SK-N-SH (cell line): ENCODE data around the gene ZMIZ1. TPM values are rescaled to one million over a fixed set of nuclear protein-coding genes. Genes with fewer than 3 reads are reported as not detected.

Source experiments
- CTCF ChIA-PET: fragments of 300-600, 350-600 bp; formaldehyde crosslinking; extraction: SDS; loops from one replicate; lab custom pipeline; 2021; lab: Yijun Ruan, JAX
- POLR2A ChIA-PET: fragments of 350-600 bp; sonication (Branson Sonifier 250); formaldehyde crosslinking; extraction: SDS; loops from one replicate; lab custom pipeline; 2020; ENCODE audit warnings: antibody characterized with exemption, inconsistent platforms; lab: Yijun Ruan, JAX
- DNase-seq: peaks from one replicate; pipeline ENCODE4 v3.0.0; 2012
- H2AFZ ChIP-seq: fragments of 200-600 bp; sonication (generic); 2 replicates; pipeline ENCODE4 v1.8.1; 2016; ENCODE audit warnings: antibody characterized with exemption, mild to moderate bottlenecking, low read depth
- H3F3A ChIP-seq: fragments of 200-600 bp; sonication (generic); replicated peaks from 2 replicates; pipeline ENCODE3; 2016; ENCODE audit warnings: antibody characterized with exemption, mild to moderate bottlenecking; ENCODE audit not compliant: insufficient read depth
- H3K27ac ChIP-seq, 2 experiments: fragments of 200-500 bp in 1 of 2; fragments of 200-600 bp in 1 of 2; sonication (Bioruptor generic) in 1 of 2; sonication (generic), shearing (Covaris generic) in 1 of 2; 2 replicates each; pipeline versions ENCODE4 v1.5.1 to v1.6.1; 2014 to 2016; ENCODE audit warnings: low read depth in 2 of 2, inconsistent platforms in 1 of 2, low read length in 1 of 2, mild to moderate bottlenecking in 1 of 2, mixed read lengths in 1 of 2
- H3K27me3 ChIP-seq: fragments of 200-600 bp; sonication (generic), shearing (Covaris generic); 2 replicates; pipeline ENCODE4 v1.6.1; 2016; ENCODE audit warnings: mixed run types; ENCODE audit not compliant: insufficient read depth
- H3K36me3 ChIP-seq, 2 experiments: fragments of 200-500 bp in 1 of 2; fragments of 200-600 bp in 1 of 2; sonication (Bioruptor generic) in 1 of 2; sonication (generic) in 1 of 2; replicated peaks in 1 of 2; 2 replicates each; pipeline versions ENCODE3 to v1.5.1; 2014 to 2016; ENCODE audit warnings: low read length in 1 of 2, mild to moderate bottlenecking in 1 of 2; ENCODE audit not compliant: insufficient read depth in 2 of 2, control insufficient read depth in 1 of 2
- H3K4me1 ChIP-seq, 2 experiments: fragments of 200-500 bp in 1 of 2; fragments of 200-600 bp in 1 of 2; sonication (Bioruptor generic) in 1 of 2; sonication (generic), shearing (Covaris generic) in 1 of 2; 2 replicates each; pipeline versions ENCODE4 v1.5.1 to v1.6.1; 2014 to 2016; ENCODE audit warnings: low read depth in 1 of 2, low read length in 1 of 2, mixed run types in 1 of 2; ENCODE audit not compliant: insufficient read depth in 2 of 2, control insufficient read depth in 1 of 2
- H3K4me2 ChIP-seq: fragments of 200-600 bp; sonication (generic), shearing (Covaris generic); 2 replicates; pipeline ENCODE4 v1.6.1; 2017; ENCODE audit warnings: mixed run types
- H3K4me3 ChIP-seq, 2 experiments: fragments of 200-500 bp in 1 of 2; fragments of 200-600 bp in 1 of 2; sonication (Bioruptor generic) in 1 of 2; sonication (generic), shearing (Covaris generic) in 1 of 2; 2 replicates each; pipeline versions ENCODE4 v1.5.1 to v1.8.1; 2014 to 2016; ENCODE audit warnings: low read depth in 2 of 2, inconsistent platforms in 1 of 2, low read length in 1 of 2, mild to moderate bottlenecking in 1 of 2, mixed read lengths in 1 of 2, moderate library complexity in 1 of 2
- H3K79me2 ChIP-seq: fragments of 200-600 bp; sonication (generic); 2 replicates; pipeline ENCODE4 v1.8.1; 2017; ENCODE audit warnings: mild to moderate bottlenecking; ENCODE audit not compliant: insufficient read depth
- H3K9ac ChIP-seq: fragments of 200-600 bp; sonication (generic); 2 replicates; pipeline ENCODE4 v1.6.1; 2017; ENCODE audit warnings: mixed run types
- H3K9me2 ChIP-seq: fragments of 200-600 bp; sonication (generic); 2 replicates; pipeline ENCODE4 v1.6.1; 2017; ENCODE audit warnings: mixed run types
- H3K9me3 ChIP-seq: fragments of 200-600 bp; sonication (generic); 2 replicates; pipeline ENCODE4 v1.6.1; 2017; ENCODE audit warnings: mixed run types, mild to moderate bottlenecking, moderate library complexity
- H4K20me1 ChIP-seq: fragments of 200-600 bp; sonication (generic); 2 replicates; pipeline ENCODE4 v1.6.1; 2017; ENCODE audit warnings: mild to moderate bottlenecking, mixed run types; ENCODE audit not compliant: insufficient read depth
- CHD2 ChIP-seq: fragments of 150-350 bp; IDR thresholded peaks from 2 replicates; pipeline ENCODE4 v1.6.1; 2018; ENCODE audit warnings: low read length; ENCODE audit not compliant: partially characterized antibody
- EZH2phosphoT487 ChIP-seq: fragments of 200-600 bp; sonication (generic); IDR thresholded peaks from 2 replicates; pipeline ENCODE4 v1.6.1; 2017; ENCODE audit warnings: low read depth, mixed run types, mild to moderate bottlenecking, antibody characterized with exemption, moderate library complexity, borderline replicate concordance
- FOSL2 ChIP-seq: IDR thresholded peaks from 2 replicates; pipeline ENCODE4 v1.4.0; 2012; ENCODE audit warnings: low read depth, mild to moderate bottlenecking, moderate library complexity, borderline replicate concordance
- FOXJ3 ChIP-seq: sonication (generic); formaldehyde crosslinking; IDR thresholded peaks from 2 replicates; pipeline ENCODE4 v1.5.1; 2020; ENCODE audit warnings: mild to moderate bottlenecking, missing genetic modification reagents
- NFIC ChIP-seq: IDR thresholded peaks from 2 replicates; pipeline ENCODE4 v1.4.0; 2012; ENCODE audit warnings: borderline replicate concordance
- NRF1 ChIP-seq: IDR thresholded peaks from 2 replicates; pipeline ENCODE4 v1.6.1; 2012; ENCODE audit warnings: low read depth, mild to moderate bottlenecking, low read length
- RFX5 ChIP-seq: IDR thresholded peaks from 2 replicates; pipeline ENCODE4 v1.6.1; 2012; ENCODE audit warnings: mild to moderate bottlenecking, improper control_type of control experiment, low read length
- RXRA ChIP-seq: IDR thresholded peaks from 2 replicates; pipeline ENCODE4 v1.4.0; 2012; ENCODE audit warnings: low read depth, mild to moderate bottlenecking, borderline replicate concordance
- SIN3A ChIP-seq: IDR thresholded peaks from 2 replicates; pipeline ENCODE4 v1.6.1; 2012; ENCODE audit warnings: low read depth, mild to moderate bottlenecking, low read length, moderate library complexity, borderline replicate concordance
- SMC3 ChIP-seq: IDR thresholded peaks from 2 replicates; pipeline ENCODE4 v1.6.1; 2012; ENCODE audit warnings: low read depth, low read length, improper control_type of control experiment
- TAF1 ChIP-seq: IDR thresholded peaks from 2 replicates; pipeline ENCODE4 v1.6.1; 2012; ENCODE audit warnings: low read depth, mild to moderate bottlenecking, low read length, moderate library complexity, borderline replicate concordance
- TEAD4 ChIP-seq: IDR thresholded peaks from 2 replicates; pipeline ENCODE4 v1.4.0; 2012; ENCODE audit warnings: mild to moderate bottlenecking, borderline replicate concordance; ENCODE audit not compliant: insufficient read depth
- USF1 ChIP-seq: IDR thresholded peaks from 2 replicates; pipeline ENCODE4 v1.4.0; 2012; ENCODE audit warnings: low read depth, borderline replicate concordance
- YY1 ChIP-seq: IDR thresholded peaks from 2 replicates; pipeline ENCODE4 v1.4.0; 2012; ENCODE audit warnings: low read depth, mild to moderate bottlenecking
- WGBS: methylation state at CpG from one replicate; pipeline ENCODE4 v1.1.6; 2017; ENCODE audit warnings: low lambda C conversion rate; 5-methylcytosine and 5-hydroxymethylcytosine counted together
- polyA plus RNA-seq, 3 experiments: library from polyadenylated mRNA; depleted of rRNA; stranded (reverse); fragments of >200 nt; gene quantifications; 2 replicates each; pipeline ENCODE4 v1.2.3, GENCODE V29; 2012

ZMIZ1 gene
- polyA plus RNA-seq, 1 of the 3 experiments (the other 2 are of a cell fraction), result 23.5 TPM

DNA sequence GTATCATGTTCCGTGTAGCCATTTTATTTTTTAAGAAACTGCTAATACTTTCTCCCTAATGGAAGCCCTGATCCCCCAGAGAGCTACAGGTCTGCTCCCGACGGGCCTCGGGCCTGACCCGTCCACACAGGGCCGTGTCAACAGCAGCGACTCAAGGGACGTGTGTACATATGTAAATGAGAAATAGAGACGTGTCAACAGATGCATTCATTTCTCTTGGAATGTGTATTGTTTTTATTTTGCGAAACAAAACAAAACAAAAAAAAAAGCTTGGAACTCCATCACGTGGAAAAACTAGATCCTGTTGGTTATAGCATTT, 246.8 kb downstream of the ZMIZ1 start (continued):
- TF ChIP-seq USF1 (no peak), TEAD4 (no peak), RFX5 (no peak), NRF1 (no peak), EZH2phosphoT487 (no peak), CHD2 (no peak)

- H4K20me1 ChIP-seq, result no peaks in the 10 kb centered on the region
- ChIA-PET CTCF (interaction anchor here (0.7 to 2.2 kb wide), 4 partner anchors 22 to 28 kb away, joined by 3 to 7 read pairs (median 4); no protein-coding TSS in a partner anchor), POLR2A (interaction anchor here (0.6 kb wide), 1 partner anchor 70 kb away, joined by 3 read pairs; no protein-coding TSS in a partner anchor)
- no peaks in the 10 kb centered on the region for H3K27me3 ChIP-seq
- TF ChIP-seq SIN3A (no peak), NFIC (no peak), SMC3 (no peak), FOSL2 (no peak), EZH2phosphoT487 (no peak), FOXJ3 (CRISPR knock-in tag) (no peak), YY1 (no peak), TAF1 (no peak), RXRA (no peak), USF1 (no peak)
- H3K4me3 ChIP-seq, result no peak overlapping the region
- H3K4me1 ChIP-seq, result peaks cover 36 to 54% of the 10 kb centered on the region in 2 experiments; a peak in 3 of 4 replicates
- H3K9me2 ChIP-seq, result no peaks in the 10 kb centered on the region
- H3K27ac ChIP-seq, result peak overlapping the region; percentile 62 to 85
- H3K79me2 ChIP-seq, result no peaks in the 10 kb centered on the region
- peaks cover 49% of the 10 kb centered on the region for H3F3A ChIP-seq
- H3K9me3 ChIP-seq, result no peaks in the 10 kb centered on the region
- no peak overlapping the region for H2AFZ ChIP-seq
- H3K4me2 ChIP-seq, result peak overlapping the region; percentile 66
- H3K9ac ChIP-seq, result peak overlapping the region; percentile 30; the same call in 1 of the 2 replicates
- peak; percentile 45 for DNase-seq
- 92% methylated on average over 10 of the region's 13 CpGs for WGBS
- peaks cover 5 to 34% of the 10 kb centered on the region in 2 experiments for H3K36me3 ChIP-seq
These were observed 248.1 kb downstream of the ZMIZ1 start for GRCh38 chr10:79316671-79317431.
